ENCODE data around the gene TRPC1.
"Not testable (repeated sequence)": the region's sequence is repeated elsewhere in the genome, so short reads cannot be mapped to it uniquely, and the experiment has no call there.

Gene TRPC1

GRCh38 chr3:142752605-142753004 is 28.8 kb downstream of the TRPC1 start:
- not testable (repeated sequence) for DNase-seq (ENCODE audit: low read depth in 2 of 2)

GRCh38 chr3:142754494-142754893 is 30.7 kb downstream of the TRPC1 start:
- no peak for DNase-seq (ENCODE audit: low read depth in 2 of 2)

GRCh38 chr3:142768338-142768737 is 44.5 kb downstream of the TRPC1 start:
- DNase-seq (ENCODE audit: low read depth in 2 of 2), result no peak

GRCh38 chr3:142777927-142778326 is 54.1 kb downstream of the TRPC1 start:
- no peak for DNase-seq (ENCODE audit: low read depth in 2 of 2)

GRCh38 chr3:142778541-142778940 is 54.7 kb downstream of the TRPC1 start:
- DNase-seq (ENCODE audit: low read depth in 2 of 2), result no peak

- DNase-seq (ENCODE audit: low read depth in 2 of 2), result no peak
Observed at GRCh38 chr3:142779591-142779990, 55.8 kb downstream of the TRPC1 start.

GRCh38 chr3:142782616-142783015 is 58.8 kb downstream of the TRPC1 start:
- DNase-seq (ENCODE audit: low read depth in 2 of 2), result no peak

- no peak for DNase-seq (ENCODE audit: low read depth in 2 of 2)
Observed at GRCh38 chr3:142784228-142784627, 60.4 kb downstream of the TRPC1 start.

- DNase-seq (ENCODE audit: low read depth in 2 of 2), result no peak
Observed at GRCh38 chr3:142785996-142786395, 62.2 kb downstream of the TRPC1 start.

- DNase-seq (ENCODE audit: low read depth in 2 of 2), result no peak
Observed at GRCh38 chr3:142787719-142788118, 63.9 kb downstream of the TRPC1 start.

GRCh38 chr3:142794508-142794907 is 70.7 kb downstream of the TRPC1 start:
- no peak for DNase-seq (ENCODE audit: low read depth in 2 of 2)

GRCh38 chr3:142795332-142795731 is 71.5 kb downstream of the TRPC1 start:
- no peak for DNase-seq (ENCODE audit: low read depth in 2 of 2)

GRCh38 chr3:142796823-142797222 is 73.0 kb downstream of the TRPC1 start:
- no peak for DNase-seq (ENCODE audit: low read depth in 2 of 2)

- DNase-seq (ENCODE audit: low read depth in 2 of 2), result no peak
Observed at GRCh38 chr3:142801746-142802145, 77.9 kb downstream of the TRPC1 start.

- DNase-seq (ENCODE audit: low read depth in 2 of 2), result no peak
Observed at GRCh38 chr3:142802891-142803290, 79.1 kb downstream of the TRPC1 start.

- no peak for DNase-seq (ENCODE audit: low read depth in 2 of 2)
Observed at GRCh38 chr3:142808103-142808917, 84.5 kb downstream of the TRPC1 start.

- no peak for DNase-seq (ENCODE audit: low read depth in 2 of 2)
Observed at GRCh38 chr3:142809259-142809658, 85.4 kb downstream of the TRPC1 start.

GRCh38 chr3:142815803-142816202 is 92.0 kb downstream of the TRPC1 start:
- DNase-seq (ENCODE audit: low read depth in 2 of 2), result no peak

- no peak for DNase-seq (ENCODE audit: low read depth in 2 of 2)
Observed at GRCh38 chr3:142817356-142817755, 93.5 kb downstream of the TRPC1 start.

GRCh38 chr3:142817897-142818296 is 94.1 kb downstream of the TRPC1 start:
- no peak for DNase-seq (ENCODE audit: low read depth in 2 of 2)

GRCh38 chr3:142818651-142819050 is 94.8 kb downstream of the TRPC1 start:
- DNase-seq (ENCODE audit: low read depth in 2 of 2), result no peak

GRCh38 chr3:142819179-142819578 is 95.3 kb downstream of the TRPC1 start:
- DNase-seq (ENCODE audit: low read depth in 2 of 2), result no peak

- DNase-seq (ENCODE audit: low read depth in 2 of 2), result peak in 1 of 2 donors; percentile 7
Observed at GRCh38 chr3:142828703-142829305, 105.0 kb downstream of the TRPC1 start.

Data from activated CD8-positive, alpha-beta memory T cell treated with anti-CD3 and anti-CD28 coated beads for 4 hours (primary cell).